Measurements from ENCODE around the gene PCDH12. TPM values are rescaled to one million over a fixed set of nuclear protein-coding genes. Genes with fewer than 3 reads are reported as not detected.

Gene PCDH12
- polyA plus RNA-seq, 1 donor from 2014 or later = not detected

DNA sequence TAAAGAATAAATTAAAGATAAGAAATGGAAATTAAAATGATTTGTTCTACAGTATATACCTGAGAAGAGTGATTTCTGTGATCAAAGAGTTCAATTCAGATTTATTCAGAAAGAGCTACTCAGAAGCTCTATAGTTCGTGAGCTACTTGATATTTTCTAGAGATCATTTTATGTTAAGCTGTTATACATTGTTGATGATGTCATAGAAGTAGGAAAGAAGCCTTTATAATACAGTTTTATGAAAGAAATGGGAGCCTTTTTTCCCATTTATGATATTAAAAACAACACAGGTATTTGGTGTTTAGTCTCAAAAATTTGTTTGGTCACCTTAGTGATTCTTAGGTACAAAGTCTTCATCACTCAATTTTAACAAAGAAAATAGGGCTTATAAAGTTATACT, 31.7 kb upstream of the PCDH12 start:
- TF ChIP-seq TAF1 (IDR thresholded peaks at IDR 0.05; ENCODE audit: low read depth) = no peak
- no peak for TF ChIP-seq POLR2AphosphoS5 (IDR thresholded peaks at IDR 0.05)
- no peak for TF ChIP-seq MXI1 (conservative IDR thresholded peaks at IDR 0.05; ENCODE audit: poor library complexity, severe bottlenecking)
- no peak for TF ChIP-seq EZH2 (IDR thresholded peaks at IDR 0.05; ENCODE audit: borderline replicate concordance, insufficient read depth, low read length, poor library complexity, severe bottlenecking)
- TF ChIP-seq RAD21 (conservative IDR thresholded peaks at IDR 0.05) = no peak
- TF ChIP-seq, protein P1, sequence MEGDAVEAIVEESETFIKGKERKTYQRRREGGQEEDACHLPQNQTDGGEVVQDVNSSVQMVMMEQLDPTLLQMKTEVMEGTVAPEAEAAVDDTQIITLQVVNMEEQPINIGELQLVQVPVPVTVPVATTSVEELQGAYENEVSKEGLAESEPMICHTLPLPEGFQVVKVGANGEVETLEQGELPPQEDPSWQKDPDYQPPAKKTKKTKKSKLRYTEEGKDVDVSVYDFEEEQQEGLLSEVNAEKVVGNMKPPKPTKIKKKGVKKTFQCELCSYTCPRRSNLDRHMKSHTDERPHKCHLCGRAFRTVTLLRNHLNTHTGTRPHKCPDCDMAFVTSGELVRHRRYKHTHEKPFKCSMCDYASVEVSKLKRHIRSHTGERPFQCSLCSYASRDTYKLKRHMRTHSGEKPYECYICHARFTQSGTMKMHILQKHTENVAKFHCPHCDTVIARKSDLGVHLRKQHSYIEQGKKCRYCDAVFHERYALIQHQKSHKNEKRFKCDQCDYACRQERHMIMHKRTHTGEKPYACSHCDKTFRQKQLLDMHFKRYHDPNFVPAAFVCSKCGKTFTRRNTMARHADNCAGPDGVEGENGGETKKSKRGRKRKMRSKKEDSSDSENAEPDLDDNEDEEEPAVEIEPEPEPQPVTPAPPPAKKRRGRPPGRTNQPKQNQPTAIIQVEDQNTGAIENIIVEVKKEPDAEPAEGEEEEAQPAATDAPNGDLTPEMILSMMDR (IDR thresholded peaks at IDR 0.05; ENCODE audit: poor library complexity, severe bottlenecking) = no peak
- TF ChIP-seq SMC3 (conservative IDR thresholded peaks at IDR 0.05; ENCODE audit: poor library complexity) = no peak
- TF ChIP-seq, protein P2, sequence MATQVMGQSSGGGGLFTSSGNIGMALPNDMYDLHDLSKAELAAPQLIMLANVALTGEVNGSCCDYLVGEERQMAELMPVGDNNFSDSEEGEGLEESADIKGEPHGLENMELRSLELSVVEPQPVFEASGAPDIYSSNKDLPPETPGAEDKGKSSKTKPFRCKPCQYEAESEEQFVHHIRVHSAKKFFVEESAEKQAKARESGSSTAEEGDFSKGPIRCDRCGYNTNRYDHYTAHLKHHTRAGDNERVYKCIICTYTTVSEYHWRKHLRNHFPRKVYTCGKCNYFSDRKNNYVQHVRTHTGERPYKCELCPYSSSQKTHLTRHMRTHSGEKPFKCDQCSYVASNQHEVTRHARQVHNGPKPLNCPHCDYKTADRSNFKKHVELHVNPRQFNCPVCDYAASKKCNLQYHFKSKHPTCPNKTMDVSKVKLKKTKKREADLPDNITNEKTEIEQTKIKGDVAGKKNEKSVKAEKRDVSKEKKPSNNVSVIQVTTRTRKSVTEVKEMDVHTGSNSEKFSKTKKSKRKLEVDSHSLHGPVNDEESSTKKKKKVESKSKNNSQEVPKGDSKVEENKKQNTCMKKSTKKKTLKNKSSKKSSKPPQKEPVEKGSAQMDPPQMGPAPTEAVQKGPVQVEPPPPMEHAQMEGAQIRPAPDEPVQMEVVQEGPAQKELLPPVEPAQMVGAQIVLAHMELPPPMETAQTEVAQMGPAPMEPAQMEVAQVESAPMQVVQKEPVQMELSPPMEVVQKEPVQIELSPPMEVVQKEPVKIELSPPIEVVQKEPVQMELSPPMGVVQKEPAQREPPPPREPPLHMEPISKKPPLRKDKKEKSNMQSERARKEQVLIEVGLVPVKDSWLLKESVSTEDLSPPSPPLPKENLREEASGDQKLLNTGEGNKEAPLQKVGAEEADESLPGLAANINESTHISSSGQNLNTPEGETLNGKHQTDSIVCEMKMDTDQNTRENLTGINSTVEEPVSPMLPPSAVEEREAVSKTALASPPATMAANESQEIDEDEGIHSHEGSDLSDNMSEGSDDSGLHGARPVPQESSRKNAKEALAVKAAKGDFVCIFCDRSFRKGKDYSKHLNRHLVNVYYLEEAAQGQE (IDR thresholded peaks at IDR 0.05; ENCODE audit: borderline replicate concordance) = no peak
- TF ChIP-seq EP300 (conservative IDR thresholded peaks at IDR 0.05; ENCODE audit: poor library complexity, severe bottlenecking) = no peak
- Histone ChIP-seq H3K4me2 (ENCODE audit: low read length) (no peak overlapping the region), H3K9ac (ENCODE audit: low read length) (no peak overlapping the region), H3K79me2 (replicated peaks; ENCODE audit: insufficient read depth, low read length) (no peaks in the 10 kb centered on the region), H3K9me2 (ENCODE audit: insufficient read depth, low read length) (no peaks in the 10 kb centered on the region), H3F3A (ENCODE audit: insufficient read depth, low read length, poor library complexity, severe bottlenecking) (no peaks in the 10 kb centered on the region), H2AFZ (ENCODE audit: low read depth, low read length) (no peak overlapping the region), H3K27ac (ENCODE audit: low read length) (no peak overlapping the region), H3K4me3 (ENCODE audit: low read length) (no peak overlapping the region), H3K9me3 (ENCODE audit: low read length) (no peaks in the 10 kb centered on the region), H3K36me3 (ENCODE audit: insufficient read depth, low read length) (peaks cover 5% of the 10 kb centered on the region), H4K20me1 (ENCODE audit: insufficient read depth) (no peaks in the 10 kb centered on the region), H3K27me3 (ENCODE audit: insufficient read depth, low read depth, low read length) (no peaks in the 10 kb centered on the region)

DNA sequence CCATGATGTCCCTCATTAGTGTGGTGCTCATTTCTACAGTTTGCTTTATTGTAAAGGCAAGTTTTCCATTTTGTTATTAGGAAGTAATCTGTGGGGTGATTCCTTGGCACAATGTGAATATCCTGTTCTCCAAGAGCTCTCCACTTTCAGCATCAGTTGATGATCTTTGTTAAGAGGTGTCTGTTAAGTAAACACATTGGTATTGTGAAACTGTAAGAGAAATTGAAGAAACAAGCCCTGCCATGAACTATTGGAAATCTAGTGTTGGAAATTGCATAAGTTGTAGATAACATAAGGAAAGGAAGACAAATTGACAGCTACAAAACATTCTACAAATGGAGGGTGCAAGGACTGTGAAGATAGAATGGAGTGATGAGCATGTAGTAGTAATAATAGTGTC, 28.1 kb upstream of the PCDH12 start:
- Histone ChIP-seq H3F3A (ENCODE audit: insufficient read depth, low read length, poor library complexity, severe bottlenecking) (no peaks in the 10 kb centered on the region), H3K4me2 (ENCODE audit: low read length) (no peak overlapping the region), H3K9ac (ENCODE audit: low read length) (no peak overlapping the region), H3K9me3 (ENCODE audit: low read length) (no peaks in the 10 kb centered on the region), H3K27ac (ENCODE audit: low read length) (no peak overlapping the region), H3K27me3 (ENCODE audit: insufficient read depth, low read depth, low read length) (no peaks in the 10 kb centered on the region), H2AFZ (ENCODE audit: low read depth, low read length) (no peak overlapping the region), H3K4me3 (ENCODE audit: low read length) (no peak overlapping the region), H3K36me3 (ENCODE audit: insufficient read depth, low read length) (peaks cover 18% of the 10 kb centered on the region), H3K79me2 (replicated peaks; ENCODE audit: insufficient read depth, low read length) (no peaks in the 10 kb centered on the region), H3K9me2 (ENCODE audit: insufficient read depth, low read length) (no peaks in the 10 kb centered on the region), H4K20me1 (ENCODE audit: insufficient read depth) (no peaks in the 10 kb centered on the region)
- TF ChIP-seq, protein P2 (IDR thresholded peaks at IDR 0.05; ENCODE audit: borderline replicate concordance) = no peak
- no peak for TF ChIP-seq TAF1 (IDR thresholded peaks at IDR 0.05; ENCODE audit: low read depth)
- TF ChIP-seq MXI1 (conservative IDR thresholded peaks at IDR 0.05; ENCODE audit: poor library complexity, severe bottlenecking) = no peak
- no peak for TF ChIP-seq POLR2AphosphoS5 (IDR thresholded peaks at IDR 0.05)
- TF ChIP-seq, protein P1 (IDR thresholded peaks at IDR 0.05; ENCODE audit: poor library complexity, severe bottlenecking) = no peak
- no peak for TF ChIP-seq EZH2 (IDR thresholded peaks at IDR 0.05; ENCODE audit: borderline replicate concordance, insufficient read depth, low read length, poor library complexity, severe bottlenecking)
- TF ChIP-seq RAD21 (conservative IDR thresholded peaks at IDR 0.05) = no peak
- TF ChIP-seq EP300 (conservative IDR thresholded peaks at IDR 0.05; ENCODE audit: poor library complexity, severe bottlenecking) = no peak
- no peak for TF ChIP-seq SMC3 (conservative IDR thresholded peaks at IDR 0.05; ENCODE audit: poor library complexity)

Data from neural cell (in vitro differentiated cells).